ENCODE measurements around the gene TRIM2.

The TRIM2 gene

GRCh38 chr4:153281476-153281875, 77.2 kb downstream of the TRIM2 start:
- H3K27me3 ChIP-seq (ENCODE audit: insufficient read depth, low read length) = no peaks in the 10 kb centered on the region
- H4K91ac ChIP-seq (ENCODE audit: low read depth, low read length) = no peak overlapping the region
- H3K18ac ChIP-seq (ENCODE audit: low read length) = no peak overlapping the region
- no peak overlapping the region for H2AK5ac ChIP-seq (ENCODE audit: low read length)
- DNase-seq = no peak
- no peak overlapping the region for H3K27ac ChIP-seq (ENCODE audit: low read depth, low read length)
- H3K9me3 ChIP-seq (ENCODE audit: insufficient read depth, low read depth, low read length) = no peaks in the 10 kb centered on the region
- H2BK5ac ChIP-seq (ENCODE audit: low read depth, low read length, poor library complexity) = no peak overlapping the region
- H3K4me3 ChIP-seq (ENCODE audit: low read depth, low read length) = no peak overlapping the region
- no peak overlapping the region for H3K14ac ChIP-seq (ENCODE audit: low read length)
- H3K36me3 ChIP-seq (ENCODE audit: control insufficient read depth in 1 of 2, insufficient read depth in 2 of 2, low read length in 2 of 2) = no peaks in the 10 kb centered on the region
- H3K9ac ChIP-seq (ENCODE audit: low read length) = no peak overlapping the region
- no peak overlapping the region for H3K23ac ChIP-seq (ENCODE audit: low read length)
- no peak overlapping the region for H4K12ac ChIP-seq (ENCODE audit: low read depth, low read length)
- no peaks in the 10 kb centered on the region for H3K4me1 ChIP-seq (ENCODE audit: control insufficient read depth in 1 of 2, insufficient read depth in 2 of 2, low read length in 2 of 2)
- no peak overlapping the region for H2BK12ac ChIP-seq (ENCODE audit: low read length)
- no peak overlapping the region for H4K8ac ChIP-seq (ENCODE audit: low read depth, low read length)
- no CpG with 5 or more reads among the region's 1 CpG for WGBS (ENCODE audit: extremely low coverage, insufficient coverage, insufficient read length)
- no peaks in the 10 kb centered on the region for H3K79me2 ChIP-seq (ENCODE audit: control insufficient read depth, insufficient read depth, low read length, poor library complexity)
- H3K4ac ChIP-seq (ENCODE audit: low read depth, low read length) = no peak overlapping the region
- H2BK120ac ChIP-seq (ENCODE audit: insufficient read depth, low read length, poor library complexity) = no peak overlapping the region
- H2AFZ ChIP-seq (ENCODE audit: insufficient read depth, low read length, poor library complexity) = no peak overlapping the region
- H3K79me1 ChIP-seq (ENCODE audit: low read length) = no peaks in the 10 kb centered on the region
- no peak overlapping the region for H3K4me2 ChIP-seq (ENCODE audit: low read length)

GRCh38 chr4:153282023-153282422, 77.8 kb downstream of the TRIM2 start:
- H4K8ac ChIP-seq (ENCODE audit: low read depth, low read length) = no peak overlapping the region
- H2BK12ac ChIP-seq (ENCODE audit: low read length) = no peak overlapping the region
- no peak overlapping the region for H3K9ac ChIP-seq (ENCODE audit: low read length)
- no peak overlapping the region for H3K18ac ChIP-seq (ENCODE audit: low read length)
- no peak overlapping the region for H3K23ac ChIP-seq (ENCODE audit: low read length)
- no peak for DNase-seq
- no peaks in the 10 kb centered on the region for H3K27me3 ChIP-seq (ENCODE audit: insufficient read depth, low read length)
- WGBS (ENCODE audit: extremely low coverage, insufficient coverage, insufficient read length) = no CpG with 5 or more reads among the region's 4 CpGs
- no peak overlapping the region for H4K12ac ChIP-seq (ENCODE audit: low read depth, low read length)
- H2BK5ac ChIP-seq (ENCODE audit: low read depth, low read length, poor library complexity) = no peak overlapping the region
- H2AK5ac ChIP-seq (ENCODE audit: low read length) = no peak overlapping the region
- H2AFZ ChIP-seq (ENCODE audit: insufficient read depth, low read length, poor library complexity) = no peak overlapping the region
- no peaks in the 10 kb centered on the region for H3K36me3 ChIP-seq (ENCODE audit: control insufficient read depth in 1 of 2, insufficient read depth in 2 of 2, low read length in 2 of 2)
- H3K14ac ChIP-seq (ENCODE audit: low read length) = no peak overlapping the region
- H3K9me3 ChIP-seq (ENCODE audit: insufficient read depth, low read depth, low read length) = no peaks in the 10 kb centered on the region
- no peaks in the 10 kb centered on the region for H3K4me1 ChIP-seq (ENCODE audit: control insufficient read depth in 1 of 2, insufficient read depth in 2 of 2, low read length in 2 of 2)
- no peak overlapping the region for H3K4me2 ChIP-seq (ENCODE audit: low read length)
- no peak overlapping the region for H3K4ac ChIP-seq (ENCODE audit: low read depth, low read length)
- no peaks in the 10 kb centered on the region for H3K79me1 ChIP-seq (ENCODE audit: low read length)
- no peak overlapping the region for H3K4me3 ChIP-seq (ENCODE audit: low read depth, low read length)
- H3K27ac ChIP-seq (ENCODE audit: low read depth, low read length) = no peak overlapping the region
- no peak overlapping the region for H4K91ac ChIP-seq (ENCODE audit: low read depth, low read length)
- no peak overlapping the region for H2BK120ac ChIP-seq (ENCODE audit: insufficient read depth, low read length, poor library complexity)
- H3K79me2 ChIP-seq (ENCODE audit: control insufficient read depth, insufficient read depth, low read length, poor library complexity) = no peaks in the 10 kb centered on the region

GRCh38 chr4:153283260-153283659, 79.0 kb downstream of the TRIM2 start:
- no peak overlapping the region for H2BK12ac ChIP-seq (ENCODE audit: low read length)
- WGBS (ENCODE audit: extremely low coverage, insufficient coverage, insufficient read length) = no CpG with 5 or more reads among the region's 3 CpGs
- H4K91ac ChIP-seq (ENCODE audit: low read depth, low read length) = no peak overlapping the region
- no peaks in the 10 kb centered on the region for H3K4me1 ChIP-seq (ENCODE audit: control insufficient read depth in 1 of 2, insufficient read depth in 2 of 2, low read length in 2 of 2)
- H3K14ac ChIP-seq (ENCODE audit: low read length) = no peak overlapping the region
- H3K18ac ChIP-seq (ENCODE audit: low read length) = no peak overlapping the region
- no peak overlapping the region for H3K4ac ChIP-seq (ENCODE audit: low read depth, low read length)
- no peak overlapping the region for H2AFZ ChIP-seq (ENCODE audit: insufficient read depth, low read length, poor library complexity)
- H3K27ac ChIP-seq (ENCODE audit: low read depth, low read length) = no peak overlapping the region
- no peak for DNase-seq
- no peak overlapping the region for H2BK120ac ChIP-seq (ENCODE audit: insufficient read depth, low read length, poor library complexity)
- no peak overlapping the region for H2AK5ac ChIP-seq (ENCODE audit: low read length)
- H3K36me3 ChIP-seq (ENCODE audit: control insufficient read depth in 1 of 2, insufficient read depth in 2 of 2, low read length in 2 of 2) = no peaks in the 10 kb centered on the region
- no peak overlapping the region for H3K4me2 ChIP-seq (ENCODE audit: low read length)
- H3K79me2 ChIP-seq (ENCODE audit: control insufficient read depth, insufficient read depth, low read length, poor library complexity) = no peaks in the 10 kb centered on the region
- no peaks in the 10 kb centered on the region for H3K9me3 ChIP-seq (ENCODE audit: insufficient read depth, low read depth, low read length)
- H3K4me3 ChIP-seq (ENCODE audit: low read depth, low read length) = no peak overlapping the region
- no peak overlapping the region for H4K8ac ChIP-seq (ENCODE audit: low read depth, low read length)
- no peaks in the 10 kb centered on the region for H3K27me3 ChIP-seq (ENCODE audit: insufficient read depth, low read length)
- no peak overlapping the region for H4K12ac ChIP-seq (ENCODE audit: low read depth, low read length)
- H3K79me1 ChIP-seq (ENCODE audit: low read length) = no peaks in the 10 kb centered on the region
- no peak overlapping the region for H3K23ac ChIP-seq (ENCODE audit: low read length)
- no peak overlapping the region for H2BK5ac ChIP-seq (ENCODE audit: low read depth, low read length, poor library complexity)
- no peak overlapping the region for H3K9ac ChIP-seq (ENCODE audit: low read length)

- peaks cover 2 to 3% of the 10 kb centered on the region in 2 experiments for H3K4me1 ChIP-seq (ENCODE audit: control insufficient read depth in 1 of 2, insufficient read depth in 2 of 2, low read length in 2 of 2)
- H2AK5ac ChIP-seq (ENCODE audit: low read length) = no peak overlapping the region
- no peak overlapping the region for H3K23ac ChIP-seq (ENCODE audit: low read length)
- no peak overlapping the region for H4K12ac ChIP-seq (ENCODE audit: low read depth, low read length)
- H3K4me2 ChIP-seq (ENCODE audit: low read length) = no peak overlapping the region
- H2AFZ ChIP-seq (ENCODE audit: insufficient read depth, low read length, poor library complexity) = no peak overlapping the region
- no peak overlapping the region for H3K14ac ChIP-seq (ENCODE audit: low read length)
- H3K9ac ChIP-seq (ENCODE audit: low read length) = no peak overlapping the region
- H3K18ac ChIP-seq (ENCODE audit: low read length) = no peak overlapping the region
- WGBS (ENCODE audit: extremely low coverage, insufficient coverage, insufficient read length) = no CpG with 5 or more reads among the region's 3 CpGs
- H2BK120ac ChIP-seq (ENCODE audit: insufficient read depth, low read length, poor library complexity) = no peak overlapping the region
- H3K4me3 ChIP-seq (ENCODE audit: low read depth, low read length) = no peak overlapping the region
- H3K9me3 ChIP-seq (ENCODE audit: insufficient read depth, low read depth, low read length) = peaks cover 1% of the 10 kb centered on the region
- no peak overlapping the region for H2BK12ac ChIP-seq (ENCODE audit: low read length)
- no peak overlapping the region for H4K8ac ChIP-seq (ENCODE audit: low read depth, low read length)
- no peak overlapping the region for H3K27ac ChIP-seq (ENCODE audit: low read depth, low read length)
- no peak overlapping the region for H2BK5ac ChIP-seq (ENCODE audit: low read depth, low read length, poor library complexity)
- peaks cover 0 to 2% of the 10 kb centered on the region in 2 experiments for H3K36me3 ChIP-seq (ENCODE audit: control insufficient read depth in 1 of 2, insufficient read depth in 2 of 2, low read length in 2 of 2)
- no peak overlapping the region for H4K91ac ChIP-seq (ENCODE audit: low read depth, low read length)
- no peak for DNase-seq
- peaks cover 2% of the 10 kb centered on the region for H3K79me1 ChIP-seq (ENCODE audit: low read length)
- H3K79me2 ChIP-seq (ENCODE audit: control insufficient read depth, insufficient read depth, low read length, poor library complexity) = no peaks in the 10 kb centered on the region
- no peaks in the 10 kb centered on the region for H3K27me3 ChIP-seq (ENCODE audit: insufficient read depth, low read length)
- H3K4ac ChIP-seq (ENCODE audit: low read depth, low read length) = no peak overlapping the region
Observed at GRCh38 chr4:153290134-153290533, 85.9 kb downstream of the TRIM2 start.

Measured in trophoblast cell (in vitro differentiated cells and primary cell).